ENCODE data around the gene ZNHIT2.

GRCh38 chr11:65159012-65159411, 41.5 kb upstream of the ZNHIT2 start:
- TF ChIP-seq POLR2A (IDR thresholded peaks at IDR 0.05) (no peak), CTCF (IDR thresholded peaks at IDR 0.05) (no peak)
